ENCODE measurements around the gene KATNBL1.
A peak's percentile ranks its signal among the peaks of the same experiment; 100 is the strongest.

Gene KATNBL1

GRCh38 chr15:34114215-34114614 is 95.7 kb downstream of the KATNBL1 start:
- DNase-seq, result no peak

GRCh38 chr15:34111488-34111887 is 98.4 kb downstream of the KATNBL1 start:
- no peak for DNase-seq

GRCh38 chr15:34109797-34110663 is 99.9 kb downstream of the KATNBL1 start:
- no peak for DNase-seq

DNA sequence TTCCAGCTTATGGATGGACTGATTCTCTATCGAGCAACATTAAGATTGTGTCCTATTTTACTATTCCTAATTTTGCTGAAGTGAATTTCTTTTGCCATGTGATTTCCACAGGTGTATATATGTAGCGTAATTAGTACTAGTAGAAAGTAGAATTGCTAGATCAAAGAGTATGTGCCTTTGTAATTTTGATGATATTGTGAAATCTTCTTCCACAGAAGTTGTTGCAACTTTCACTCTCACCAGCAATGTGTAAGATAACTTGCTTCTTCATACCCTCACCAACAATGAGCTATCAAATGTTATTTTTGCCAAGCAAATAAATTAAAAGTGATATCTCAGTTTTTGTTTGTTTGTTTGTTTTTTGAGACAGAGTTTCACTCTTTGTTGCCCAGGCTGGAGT is 102.6 kb downstream of the KATNBL1 start:
- DNase-seq, result no peak

DNA sequence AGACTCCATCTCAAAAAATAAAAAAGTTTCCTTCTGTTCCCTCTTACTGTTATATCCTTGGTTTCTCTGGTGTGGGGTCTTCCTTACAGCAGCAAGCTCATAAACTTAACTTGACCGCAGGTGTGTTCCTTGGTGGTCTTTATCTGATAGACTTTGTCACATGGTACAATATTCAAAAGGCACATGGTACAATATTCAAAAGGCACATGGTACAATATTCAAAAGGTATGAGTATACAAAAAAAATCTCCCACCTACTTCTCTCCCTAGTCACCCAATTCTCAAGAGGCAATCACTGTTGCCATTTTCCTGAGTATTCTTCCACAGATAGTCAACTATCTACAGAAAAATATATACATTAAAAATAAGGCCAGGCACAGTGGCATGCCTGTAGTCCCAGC is 103.5 kb downstream of the KATNBL1 start:
- no peak for DNase-seq

GRCh38 chr15:34102175-34102925 is 107.5 kb downstream of the KATNBL1 start:
- DNase-seq, result no peak

GRCh38 chr15:34101366-34102174 is 108.3 kb downstream of the KATNBL1 start, which contains the start of the genes EMC7 and PGBD4:
Gene EMC7 (minus strand): TSS chr15:34101862. CDS start chr15:34101839, 23 bp downstream.
Gene PGBD4 (plus strand): TSS chr15:34102083. CDS start chr15:34102532, 449 bp downstream.
- DNase-seq, result peak; percentile 97

- no peak for DNase-seq
These were observed 110.0 kb downstream of the KATNBL1 start for GRCh38 chr15:34099914-34100313.
